Activated CD4-positive, alpha-beta T cell treated with anti-CD3 and anti-CD28 coated beads, Interleukin-10, Interleukin-2, amounts not matched to agents 100 ng/mL and 50 ng/mL, durations not matched to agents 16 hours and 8 hours (primary cell): ENCODE results near the gene DKC1.
"Not testable (repeated sequence)": the region's sequence is repeated elsewhere in the genome, so short reads cannot be mapped to it uniquely, and the experiment has no call there.

Source experiments
- DNase-seq: peaks from one replicate; pipeline ENCODE4 v3.0.0-alpha.2; 2020

DKC1 gene

DNA sequence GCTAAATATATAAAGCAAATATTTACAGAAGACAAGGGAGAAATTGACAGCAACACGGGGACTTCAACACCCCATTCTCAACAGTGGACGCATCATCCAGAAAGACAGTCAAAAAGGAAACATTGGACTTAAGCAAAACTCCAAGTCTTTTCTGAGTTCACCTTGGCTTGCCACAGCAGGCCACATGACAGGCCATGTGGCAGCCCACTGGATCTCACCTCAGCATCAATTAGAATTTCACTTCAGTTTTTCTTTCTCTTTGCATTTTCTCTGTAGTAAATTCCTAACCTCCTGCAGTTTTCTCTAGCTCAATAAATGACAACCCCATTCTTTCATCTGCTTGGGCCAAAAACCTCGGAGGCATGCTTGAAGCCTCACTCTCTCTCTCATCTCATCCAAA is 59.4 kb downstream of the DKC1 start:
- DNase-seq: no peak

DNA sequence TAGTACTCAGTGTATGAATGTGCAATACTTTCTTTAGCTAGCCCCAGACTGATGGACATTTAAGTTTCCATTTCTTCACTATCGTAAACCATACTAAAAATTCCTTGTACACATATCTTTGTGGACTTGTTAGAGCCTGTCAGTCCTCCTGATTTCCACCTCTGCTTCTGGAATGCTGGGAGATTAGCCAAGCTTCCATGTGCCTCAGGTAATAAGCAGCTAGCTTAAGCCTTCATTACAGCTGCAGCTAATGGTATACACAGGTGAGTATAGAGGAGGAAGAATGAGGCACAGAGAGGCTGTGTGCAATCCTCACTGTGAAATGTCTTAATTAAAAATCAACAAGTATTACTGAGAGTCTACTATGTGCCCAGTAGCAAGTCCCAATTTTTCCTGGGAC is 62.0 kb downstream of the DKC1 start:
- DNase-seq: no peak

DNA sequence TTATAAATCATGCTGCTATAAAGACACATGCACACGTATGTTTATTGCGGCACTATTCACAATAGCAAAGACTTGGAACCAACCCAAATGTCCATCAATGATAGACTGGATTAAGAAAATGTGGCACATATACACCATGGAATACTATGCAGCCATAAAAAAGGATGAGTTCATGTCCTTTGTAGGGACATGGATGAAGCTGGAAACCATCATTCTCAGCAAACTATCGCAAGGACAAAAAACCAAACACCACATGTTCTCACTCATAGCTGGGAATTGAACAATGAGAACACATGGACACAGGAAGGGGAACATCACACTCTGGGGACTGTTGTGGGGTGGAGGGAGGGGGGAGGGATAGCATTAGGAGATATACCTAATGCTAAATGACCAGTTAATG is 62.9 kb downstream of the DKC1 start:
- not testable (repeated sequence) for DNase-seq
